Mesothelial cell of epicardium (in vitro differentiated cells): ENCODE measurements around the gene SMIM9. TPM values are rescaled to one million over a fixed set of nuclear protein-coding genes. Genes with fewer than 3 reads are reported as not detected.

ENCODE experiments used
- DNase-seq, 2 experiments: peaks; one replicate each; pipeline ENCODE4 v3.0.0; 2021; ENCODE audit warnings: low spot score in 2 of 2; ENCODE audit not compliant: unreplicated experiment in 2 of 2
- H3K27ac Mint-ChIP-seq: 2 replicates; pipeline ENCODE4 v1.8.0; 2021; ENCODE audit warnings: mixed read lengths
- H3K27me3 Mint-ChIP-seq: 2 replicates; pipeline ENCODE4 v1.8.0; 2021; ENCODE audit warnings: low read depth, mixed read lengths
- H3K36me3 Mint-ChIP-seq: 2 replicates; pipeline ENCODE4 v1.8.0; 2021; ENCODE audit warnings: mixed read lengths
- H3K4me1 Mint-ChIP-seq: 2 replicates; pipeline ENCODE4 v1.8.0; 2021; ENCODE audit warnings: mixed read lengths
- H3K4me3 Mint-ChIP-seq: 2 replicates; pipeline ENCODE4 v1.8.0; 2021; ENCODE audit warnings: mild to moderate bottlenecking, moderate library complexity, mixed read lengths
- H3K9me3 Mint-ChIP-seq: 2 replicates; pipeline ENCODE4 v1.8.0; 2021; ENCODE audit warnings: mixed read lengths
- total RNA-seq: library from RNA; stranded (reverse); gene quantifications from 3 replicates; pipeline ENCODE4 v1.2.1, GENCODE V29; 2021
- TF ChIP-seq, protein P1 (sequence below): fragments of 200-600 bp; sonication (generic); IDR thresholded peaks from one replicate; pipeline ENCODE4 v1.5.0; 2021; ENCODE audit warnings: antibody characterized with exemption; ENCODE audit not compliant: unreplicated experiment

SMIM9 gene
- total RNA-seq, 1 donor from 2014 or later, result not detected

DNA sequence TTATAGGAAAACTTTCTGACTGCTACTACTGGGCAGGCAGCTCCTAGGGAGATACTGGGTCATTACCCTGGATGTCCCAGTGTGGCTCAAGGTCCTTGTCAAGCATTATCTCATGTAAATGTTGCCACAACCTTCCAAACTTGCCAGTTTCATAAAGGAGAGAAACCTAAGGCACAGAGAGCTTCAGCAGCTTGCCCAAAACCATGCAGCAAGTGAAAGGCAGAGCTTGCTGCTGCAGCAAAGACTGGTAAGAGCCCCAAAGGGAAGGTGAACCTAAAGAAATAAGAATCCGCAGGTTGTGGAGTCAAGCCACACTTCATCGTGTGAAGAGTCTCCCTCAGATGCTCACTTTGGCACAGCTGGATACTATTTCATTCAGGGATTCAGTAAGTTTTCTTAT, 31.5 kb downstream of the SMIM9 start:
- TF ChIP-seq, protein P1, sequence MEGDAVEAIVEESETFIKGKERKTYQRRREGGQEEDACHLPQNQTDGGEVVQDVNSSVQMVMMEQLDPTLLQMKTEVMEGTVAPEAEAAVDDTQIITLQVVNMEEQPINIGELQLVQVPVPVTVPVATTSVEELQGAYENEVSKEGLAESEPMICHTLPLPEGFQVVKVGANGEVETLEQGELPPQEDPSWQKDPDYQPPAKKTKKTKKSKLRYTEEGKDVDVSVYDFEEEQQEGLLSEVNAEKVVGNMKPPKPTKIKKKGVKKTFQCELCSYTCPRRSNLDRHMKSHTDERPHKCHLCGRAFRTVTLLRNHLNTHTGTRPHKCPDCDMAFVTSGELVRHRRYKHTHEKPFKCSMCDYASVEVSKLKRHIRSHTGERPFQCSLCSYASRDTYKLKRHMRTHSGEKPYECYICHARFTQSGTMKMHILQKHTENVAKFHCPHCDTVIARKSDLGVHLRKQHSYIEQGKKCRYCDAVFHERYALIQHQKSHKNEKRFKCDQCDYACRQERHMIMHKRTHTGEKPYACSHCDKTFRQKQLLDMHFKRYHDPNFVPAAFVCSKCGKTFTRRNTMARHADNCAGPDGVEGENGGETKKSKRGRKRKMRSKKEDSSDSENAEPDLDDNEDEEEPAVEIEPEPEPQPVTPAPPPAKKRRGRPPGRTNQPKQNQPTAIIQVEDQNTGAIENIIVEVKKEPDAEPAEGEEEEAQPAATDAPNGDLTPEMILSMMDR, result no peak
- peaks cover 27% of the 10 kb centered on the region for H3K9me3 Mint-ChIP-seq
- H3K4me3 Mint-ChIP-seq, result no peak overlapping the region
- no peak for DNase-seq
- no peaks in the 10 kb centered on the region for H3K36me3 Mint-ChIP-seq
- peaks cover 14% of the 10 kb centered on the region for H3K4me1 Mint-ChIP-seq
- H3K27me3 Mint-ChIP-seq, result no peaks in the 10 kb centered on the region
- no peak overlapping the region for H3K27ac Mint-ChIP-seq

- peaks cover 18% of the 10 kb centered on the region for H3K9me3 Mint-ChIP-seq
- H3K36me3 Mint-ChIP-seq, result no peaks in the 10 kb centered on the region
- H3K4me3 Mint-ChIP-seq, result no peak overlapping the region
- no peak overlapping the region for H3K27ac Mint-ChIP-seq
- H3K4me1 Mint-ChIP-seq, result peaks cover 10% of the 10 kb centered on the region
- H3K27me3 Mint-ChIP-seq, result no peaks in the 10 kb centered on the region
- no peak for DNase-seq
- TF ChIP-seq, protein P1, result no peak
Observed at GRCh38 chrX:154800478-154801210, 33.8 kb downstream of the SMIM9 start.

DNA sequence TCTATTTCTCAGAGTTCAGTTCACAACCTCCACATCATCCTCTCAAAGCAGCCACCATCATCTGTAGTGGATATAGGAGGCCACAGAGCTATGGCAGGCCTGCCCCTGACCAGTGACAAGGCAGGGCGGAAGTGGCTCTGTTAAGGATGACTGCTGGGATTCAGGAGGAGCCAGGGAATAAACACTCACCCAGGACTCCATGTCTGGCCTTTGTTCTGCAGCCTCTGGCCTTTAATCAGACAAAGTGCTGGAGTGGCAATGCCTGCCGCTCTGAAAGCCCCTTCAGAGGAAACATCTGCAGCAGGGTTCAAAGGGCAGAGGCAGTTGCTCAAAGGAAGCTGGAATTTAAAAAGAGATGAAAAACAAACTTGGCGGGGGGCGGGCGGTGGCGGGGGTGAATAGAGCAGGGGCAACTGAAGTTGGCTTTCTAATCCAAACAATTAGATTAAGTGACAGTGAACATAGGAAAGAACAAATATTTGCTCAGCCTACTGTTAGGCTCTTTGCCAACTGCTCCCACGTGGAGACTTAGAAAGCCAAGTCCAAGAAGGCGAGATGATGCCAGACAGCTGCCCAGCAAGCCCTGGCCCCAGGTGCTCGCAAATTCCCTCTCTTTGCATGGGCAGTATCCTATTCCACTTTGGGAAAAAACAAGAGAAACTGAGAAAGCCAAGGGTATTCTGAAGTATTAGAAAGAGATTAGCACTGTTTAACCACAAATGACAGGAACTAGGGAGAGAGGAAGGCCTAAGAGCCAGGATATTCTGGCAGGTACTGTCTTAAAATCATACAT, 34.7 kb downstream of the SMIM9 start:
- no peak overlapping the region for H3K4me3 Mint-ChIP-seq
- H3K36me3 Mint-ChIP-seq, result no peaks in the 10 kb centered on the region
- TF ChIP-seq, protein P1, result no peak
- H3K9me3 Mint-ChIP-seq, result peaks cover 18% of the 10 kb centered on the region
- no peak for DNase-seq
- H3K27ac Mint-ChIP-seq, result no peak overlapping the region
- H3K4me1 Mint-ChIP-seq, result peaks cover 9% of the 10 kb centered on the region
- no peaks in the 10 kb centered on the region for H3K27me3 Mint-ChIP-seq

DNA sequence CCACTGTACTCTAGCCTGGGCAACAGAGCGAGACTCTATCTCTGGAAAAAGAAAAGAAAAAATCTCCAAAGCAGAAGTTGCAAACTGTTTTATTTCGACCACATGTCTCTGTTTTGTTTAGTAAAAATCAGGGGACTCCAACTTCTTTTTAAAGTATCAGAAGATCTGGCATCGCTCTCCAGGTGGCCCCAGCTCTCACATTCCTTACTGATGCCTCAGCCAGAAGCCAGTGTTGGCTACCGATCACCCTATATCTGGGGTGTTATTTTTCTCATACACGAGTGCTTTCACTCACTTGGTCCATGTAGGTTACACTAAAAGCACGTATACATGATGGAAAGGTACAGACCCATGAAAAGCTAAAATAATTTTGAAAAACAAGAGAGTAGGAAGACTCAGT, 37.5 kb downstream of the SMIM9 start:
- TF ChIP-seq, protein P1, result no peak
- Mint-ChIP-seq H3K27me3 (no peaks in the 10 kb centered on the region), H3K4me3 (no peak overlapping the region), H3K36me3 (no peaks in the 10 kb centered on the region), H3K9me3 (peaks cover 34% of the 10 kb centered on the region), H3K4me1 (peaks cover 3% of the 10 kb centered on the region), H3K27ac (no peak overlapping the region)
- DNase-seq, result no peak

DNA sequence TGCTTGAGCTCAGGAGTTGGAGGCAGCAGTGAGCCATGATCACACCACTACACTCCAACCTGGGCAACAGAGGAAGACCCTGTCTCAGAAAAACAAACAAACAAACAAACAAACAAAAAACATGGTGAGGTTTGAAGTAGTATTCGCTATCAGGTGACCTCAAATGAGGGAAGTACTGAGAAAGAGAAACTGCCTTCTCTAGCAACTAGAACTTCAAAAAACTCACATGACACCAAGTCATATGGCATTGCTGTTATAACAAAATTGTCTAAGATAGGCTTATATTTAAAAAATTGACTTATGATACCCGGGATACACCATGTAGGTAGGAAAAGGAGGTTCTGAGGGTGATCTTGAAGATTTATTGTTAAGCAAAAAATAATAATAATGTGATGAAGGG, 39.4 kb downstream of the SMIM9 start:
- H3K36me3 Mint-ChIP-seq, result no peaks in the 10 kb centered on the region
- H3K9me3 Mint-ChIP-seq, result peaks cover 30% of the 10 kb centered on the region

More for the DNA sequence above, 39.4 kb downstream of the SMIM9 start:
- Mint-ChIP-seq H3K4me1 (peaks cover 3% of the 10 kb centered on the region), H3K27ac (no peak overlapping the region), H3K4me3 (no peak overlapping the region), H3K27me3 (no peaks in the 10 kb centered on the region)
- TF ChIP-seq, protein P1, result no peak
- no peak for DNase-seq
